ENCODE data around the gene ICE2.

GRCh38 chr15:60420203-60420716 is 58.7 kb downstream of the ICE2 start:
- TF ChIP-seq CTCF (conservative IDR thresholded peaks at IDR 0.05; ENCODE audit: low read length) (no peak), EZH2phosphoT487 (IDR thresholded peaks at IDR 0.05; ENCODE audit: borderline replicate concordance) (no peak)

All from Loucy (cell line).